ENCODE data around the gene CELF4. TPM values are rescaled to one million over a fixed set of nuclear protein-coding genes. Genes with fewer than 3 reads are reported as not detected.

The CELF4 gene
- total and polyA plus RNA-seq, 2 donors (not counting 3 experiments of a cell fraction or from before 2014, with no cell fraction given): not detected

GRCh38 chr18:37317486-37317885 is 248.1 kb downstream of the CELF4 start:
- no peaks in the 10 kb centered on the region for H3K36me3 ChIP-seq (ENCODE audit: control insufficient read depth in 2 of 2, extremely low read depth in 1 of 2, insufficient read depth in 2 of 2, low read length in 2 of 2)
- no TSS peak for BruUV-seq (replicated peaks)
- FAIRE-seq: no peak
- H3K4me1 ChIP-seq (ENCODE audit: control insufficient read depth, extremely low read depth, insufficient read depth, low read length): no peaks in the 10 kb centered on the region
- H3K9me3 ChIP-seq (replicated peaks; ENCODE audit: control insufficient read depth, insufficient read depth, low read length): no peaks in the 10 kb centered on the region
- ChIA-PET POLR2A (no interaction called here), CTCF (no interaction called here)
- no peaks in the 10 kb centered on the region for H4K20me1 ChIP-seq (replicated peaks; ENCODE audit: control insufficient read depth, extremely low read depth, insufficient read depth, low read length)
- dilution Hi-C loops (cut with MboI; ENCODE audit: extremely low pct_ligation_motif_present, low sequenced_read_pairs): no loop called here
- no peak for DNase-seq (ENCODE audit: low read depth, low spot score)
- no peak overlapping the region for H3K4me3 ChIP-seq (replicated peaks in 1 of 3; ENCODE audit: insufficient read depth in 1 of 3, low read depth in 1 of 3, low read length in 3 of 3)
- no peaks in the 10 kb centered on the region for H3K79me2 ChIP-seq (ENCODE audit: control insufficient read depth, insufficient read depth, low read length)
- no peak for TF ChIP-seq GATA2 (IDR thresholded peaks at IDR 0.05; ENCODE audit: insufficient read depth, insufficient read length, low read depth, low read length)
- TF ChIP-seq POLR2A (IDR thresholded peaks at IDR 0.05; ENCODE audit: low read depth, low read length): no peak
- no peak for TF ChIP-seq EZH2 (IDR thresholded peaks at IDR 0.05; ENCODE audit: borderline replicate concordance, low read depth, low read length, severe bottlenecking)
- TF ChIP-seq POLR2AphosphoS5 (IDR thresholded peaks at IDR 0.05; ENCODE audit: insufficient read depth, low read depth, low read length): no peak
- no peak for TF ChIP-seq MAX (IDR thresholded peaks at IDR 0.05; ENCODE audit: insufficient read depth, insufficient read length)
- TF ChIP-seq FOS (IDR thresholded peaks at IDR 0.05; ENCODE audit: borderline replicate concordance, insufficient read depth, low read length): no peak
- no peak for TF ChIP-seq CTCF (IDR thresholded peaks at IDR 0.05; ENCODE audit: extremely low read depth in 1 of 2, insufficient read depth in 1 of 2, low read depth in 1 of 2, low read length in 2 of 2)
- no peak for TF ChIP-seq MYC (IDR thresholded peaks at IDR 0.05; ENCODE audit: low read depth, low read length)
- no peak for TF ChIP-seq JUN (IDR thresholded peaks at IDR 0.05; ENCODE audit: borderline replicate concordance, insufficient read depth, insufficient read length, low read depth)
- no peak overlapping the region for H3K27ac ChIP-seq (ENCODE audit: insufficient read depth, low read depth, low read length)
- no peak overlapping the region for H3K4me2 ChIP-seq (ENCODE audit: insufficient read depth, low read length)
- no peak overlapping the region for H3K9ac ChIP-seq (replicated peaks; ENCODE audit: extremely low read depth, insufficient read depth, low read length)
- H3K27me3 ChIP-seq (ENCODE audit: control insufficient read depth in 2 of 2, insufficient read depth in 2 of 2, low read length in 2 of 2): no peaks in the 10 kb centered on the region
- no peaks in the 10 kb centered on the region for H3K9me1 ChIP-seq (replicated peaks; ENCODE audit: control insufficient read depth, extremely low read depth, insufficient read depth, low read length)
- intact Hi-C loops (cut with micrococcal nuclease): no loop called here
- no peak overlapping the region for H2AFZ ChIP-seq (ENCODE audit: low read depth, low read length)
